ENCODE measurements around the gene LPCAT2. TPM values are rescaled to one million over a fixed set of nuclear protein-coding genes. Genes with fewer than 3 reads are reported as not detected.
A peak's percentile ranks its signal among the peaks of the same experiment; 100 is the strongest.

Gene LPCAT2
- 10.9 TPM for polyA plus RNA-seq (2012; ENCODE audit: insufficient read depth, insufficient read length, low read depth)

GRCh38 chr16:55508941-55509931 lies at the start of gene LPCAT2:
Gene LPCAT2, plus strand, starts transcription at chr16:55509072. Its CDS starts 110 bp downstream, at chr16:55509182.
- TF ChIP-seq CTCF (IDR thresholded peaks at IDR 0.05; ENCODE audit: low read depth, low read length), result no peak
- peak within 1 kb of the TSS; percentile 73 for H3K4me3 ChIP-seq (ENCODE audit: low read depth, low read length)
- H3K27me3 ChIP-seq, result no peaks in the 10 kb centered on the region
- no peaks in the 10 kb centered on the region for H3K9me3 ChIP-seq
- peaks cover 2% of the 10 kb centered on the region for H3K4me1 ChIP-seq
- peaks cover 55% of the 10 kb centered on the region for H3K36me3 ChIP-seq
- DNase-seq, result peak; percentile 96

GRCh38 chr16:55462241-55462640 lies 46.6 kb upstream of the LPCAT2 start:
- TF ChIP-seq CTCF (IDR thresholded peaks at IDR 0.05; ENCODE audit: low read depth, low read length), result no peak
- no peak for DNase-seq
- H3K36me3 ChIP-seq, result no peaks in the 10 kb centered on the region

GRCh38 chr16:55464375-55464774 lies 44.5 kb upstream of the LPCAT2 start:
- Histone ChIP-seq H3K9me3 (no peaks in the 10 kb centered on the region), H3K36me3 (no peaks in the 10 kb centered on the region), H3K4me3 (ENCODE audit: low read depth, low read length) (no peak overlapping the region), H3K4me1 (no peaks in the 10 kb centered on the region), H3K27me3 (no peaks in the 10 kb centered on the region)
- no peak for DNase-seq
- no peak for TF ChIP-seq CTCF (IDR thresholded peaks at IDR 0.05; ENCODE audit: low read depth, low read length)

More at GRCh38 chr16:55462241-55462640, 46.6 kb upstream of the LPCAT2 start:
- Histone ChIP-seq H3K4me3 (ENCODE audit: low read depth, low read length) (no peak overlapping the region), H3K4me1 (no peaks in the 10 kb centered on the region), H3K27me3 (no peaks in the 10 kb centered on the region), H3K9me3 (no peaks in the 10 kb centered on the region)

GRCh38 chr16:55465077-55465896 lies 43.6 kb upstream of the LPCAT2 start:
- peaks cover under 1% of the 10 kb centered on the region for H3K4me1 ChIP-seq
- peak; percentile 91 for DNase-seq
- no peaks in the 10 kb centered on the region for H3K36me3 ChIP-seq
- H3K4me3 ChIP-seq (ENCODE audit: low read depth, low read length), result peak overlapping the region; percentile 47
- no peaks in the 10 kb centered on the region for H3K27me3 ChIP-seq
- H3K9me3 ChIP-seq, result no peaks in the 10 kb centered on the region
- peak; percentile 100 for TF ChIP-seq CTCF (IDR thresholded peaks at IDR 0.05; ENCODE audit: low read depth, low read length)

GRCh38 chr16:55466209-55466608 lies 42.7 kb upstream of the LPCAT2 start:
- Histone ChIP-seq H3K9me3 (no peaks in the 10 kb centered on the region), H3K27me3 (no peaks in the 10 kb centered on the region), H3K4me1 (peaks cover 8% of the 10 kb centered on the region), H3K4me3 (ENCODE audit: low read depth, low read length) (no peak overlapping the region), H3K36me3 (no peaks in the 10 kb centered on the region)
- no peak; the same call in 1 of the 2 replicates for TF ChIP-seq CTCF (IDR thresholded peaks at IDR 0.05; ENCODE audit: low read depth, low read length)
- DNase-seq, result no peak

Measured in BE2C (cell line).